Measurements from ENCODE around the gene HOXA5.

Gene HOXA5

GRCh38 chr7:27170426-27171324 lies 27.2 kb upstream of the HOXA5 start:
- no peak for DNase-seq (ENCODE audit: low spot score)

- no peak for DNase-seq (ENCODE audit: low spot score)
Measured at GRCh38 chr7:27169658-27170425, 26.4 kb upstream of the HOXA5 start.

GRCh38 chr7:27168265-27168947 lies 24.9 kb upstream of the HOXA5 start:
- no peak for DNase-seq (ENCODE audit: low spot score)

- DNase-seq (ENCODE audit: low spot score), result no peak
Measured at GRCh38 chr7:27167916-27168264, 24.4 kb upstream of the HOXA5 start.

GRCh38 chr7:27166531-27167505 lies 23.3 kb upstream of the HOXA5 start:
- no peak for DNase-seq (ENCODE audit: low spot score)

- DNase-seq (ENCODE audit: low spot score), result no peak
Measured at GRCh38 chr7:27165996-27166530, 22.6 kb upstream of the HOXA5 start.

- no peak for DNase-seq (ENCODE audit: low spot score)
Measured at GRCh38 chr7:27165089-27165995, 21.9 kb upstream of the HOXA5 start, which contains the start of gene HOXA9. HOXA9 (minus strand) TSS chr7:27165537; CDS start chr7:27165457, 80 bp downstream.

GRCh38 chr7:27164367-27165088 lies 21.0 kb upstream of the HOXA5 start:
- no peak for DNase-seq (ENCODE audit: low spot score)

GRCh38 chr7:27164045-27164366 lies 20.5 kb upstream of the HOXA5 start:
- no peak for DNase-seq (ENCODE audit: low spot score)

GRCh38 chr7:27163288-27164044 lies 20.0 kb upstream of the HOXA5 start:
- DNase-seq (ENCODE audit: low spot score), result no peak

GRCh38 chr7:27162561-27163287 lies 19.2 kb upstream of the HOXA5 start:
- no peak for DNase-seq (ENCODE audit: low spot score)

- DNase-seq (ENCODE audit: low spot score), result no peak
Measured at GRCh38 chr7:27161721-27162560, 18.5 kb upstream of the HOXA5 start.

- no peak for DNase-seq (ENCODE audit: low spot score)
Measured at GRCh38 chr7:27161214-27161720, 17.8 kb upstream of the HOXA5 start.

GRCh38 chr7:27160546-27161213 lies 17.2 kb upstream of the HOXA5 start:
- peak; percentile 87 for DNase-seq (ENCODE audit: low spot score)

- DNase-seq (ENCODE audit: low spot score), result no peak
Measured at GRCh38 chr7:27160145-27160545, 16.7 kb upstream of the HOXA5 start.
